Left renal pelvis (tissue), 4 donors: ENCODE data around the gene COPB2. TPM values are rescaled to one million over a fixed set of nuclear protein-coding genes. Genes with fewer than 3 reads are reported as not detected.

ENCODE experiments used
- DNase-seq, 4 donors: peaks; one replicate each; pipeline ENCODE4 v3.0.0-alpha.2; 2013; ENCODE audit warnings: low read depth in 4 of 4, low spot score in 3 of 4
- polyA plus RNA-seq, 4 donors: library from polyadenylated mRNA; unstranded; fragments of 120-200 nt; gene quantifications; one replicate each; pipeline ENCODE4 v1.2.1, GENCODE V29; 2013; ENCODE audit not compliant: insufficient read length in 4 of 4

COPB2 gene
- polyA plus RNA-seq, 4 donors = 143 to 174 (median 169) TPM

DNA sequence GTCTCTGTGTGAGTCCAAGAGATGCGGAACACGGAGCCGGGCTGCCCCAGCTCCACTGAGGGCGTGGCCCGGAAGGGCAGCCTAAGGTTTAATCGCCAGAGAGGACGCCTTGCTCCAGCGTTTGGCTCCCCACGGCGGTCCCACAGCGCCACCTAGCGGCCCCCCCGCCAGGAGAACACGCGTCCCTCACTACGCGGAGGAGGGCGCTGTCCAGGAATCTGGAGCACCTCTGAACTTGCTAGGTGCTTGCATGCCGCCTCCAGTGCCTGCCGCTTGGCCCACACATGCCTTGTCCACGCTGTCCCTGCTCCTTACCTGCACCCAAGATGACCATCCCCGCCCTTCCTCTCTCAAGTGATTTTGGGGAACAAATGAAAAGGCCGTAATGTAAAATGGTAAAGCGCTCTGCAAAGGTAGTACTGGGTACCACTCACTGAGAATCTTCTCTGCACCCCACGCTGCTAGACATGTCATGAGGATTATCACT is 60.0 kb downstream of the COPB2 start:
- DNase-seq = peak; percentile 25 to 60 (median 53)

DNA sequence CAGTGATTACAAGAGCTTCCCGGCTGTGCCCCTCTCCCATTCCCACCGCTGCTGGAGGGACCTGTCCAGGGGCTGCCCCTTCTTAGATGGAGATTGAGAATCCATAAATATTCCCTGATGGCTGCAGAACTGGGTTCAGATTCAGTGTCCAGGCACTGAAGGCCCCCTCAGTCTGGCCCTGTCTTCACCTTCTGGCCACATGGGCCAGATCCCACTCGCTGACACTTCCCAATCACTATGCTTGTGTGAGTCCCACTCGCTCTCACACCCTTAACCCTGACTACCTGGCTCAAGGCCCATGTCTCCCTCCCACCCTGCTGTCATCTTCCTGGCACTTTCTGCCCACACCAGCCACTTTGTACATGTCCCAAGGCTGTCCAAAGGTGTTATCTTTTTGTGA is 61.1 kb downstream of the COPB2 start:
- no peak for DNase-seq

DNA sequence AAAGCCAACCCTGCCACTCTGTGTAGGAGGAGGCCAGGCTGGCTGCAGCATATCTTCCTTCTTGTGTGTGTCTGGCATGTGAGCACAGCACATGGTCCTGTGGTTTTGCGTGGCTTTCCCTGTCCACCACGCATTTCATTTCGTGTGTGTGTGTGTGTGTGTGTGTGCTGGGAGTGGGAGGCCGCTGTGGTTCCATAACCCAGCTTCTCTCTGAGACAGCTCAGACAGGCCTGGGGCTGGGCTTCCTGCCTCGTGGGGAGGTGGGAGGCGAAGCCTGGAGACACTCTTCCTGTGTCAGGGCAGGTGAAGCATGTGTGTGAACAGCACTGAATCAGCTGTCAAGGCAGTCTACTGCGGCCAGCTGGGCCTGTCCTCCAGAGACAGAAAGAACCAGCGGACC is 61.6 kb downstream of the COPB2 start:
- no peak for DNase-seq

DNA sequence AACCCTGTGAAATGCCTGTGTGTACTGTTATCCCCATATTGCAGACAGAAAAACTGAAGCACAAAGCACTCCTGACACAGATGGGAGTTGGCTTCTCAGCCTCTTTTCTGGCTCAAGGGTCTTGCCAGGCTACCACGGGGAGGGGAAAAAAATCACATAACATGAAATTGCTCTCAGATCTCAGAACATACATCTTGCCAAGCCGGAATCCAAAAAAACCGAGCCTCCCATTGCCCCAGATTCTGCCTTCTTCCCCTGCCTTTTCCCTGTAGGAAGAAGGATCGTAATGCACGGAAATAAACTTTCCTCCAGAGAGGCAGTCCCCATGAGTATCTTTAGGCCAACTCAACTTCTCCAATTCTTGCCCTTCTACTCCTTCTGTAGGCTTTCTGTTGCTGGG is 62.2 kb downstream of the COPB2 start:
- no peak for DNase-seq

DNA sequence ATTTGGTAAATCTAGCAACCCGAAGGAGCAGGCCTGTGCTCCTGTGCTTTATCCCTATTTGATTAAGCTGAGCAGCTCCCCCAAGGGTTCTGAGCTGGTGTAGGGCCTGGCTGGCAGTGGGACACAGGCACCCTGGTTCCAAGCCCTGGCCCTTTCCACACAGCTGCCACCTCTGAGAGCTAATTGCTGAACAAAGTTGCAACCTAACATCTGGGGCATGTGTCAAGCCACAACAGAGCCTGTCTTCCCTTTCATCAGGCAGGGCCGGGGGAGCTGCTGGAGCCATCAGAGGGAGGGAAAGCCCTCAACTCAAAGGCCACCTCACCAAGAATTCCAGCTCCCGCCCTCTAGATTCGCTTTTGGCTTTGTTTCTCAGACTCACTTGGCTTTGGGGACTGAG is 62.7 kb downstream of the COPB2 start:
- DNase-seq = no peak

DNA sequence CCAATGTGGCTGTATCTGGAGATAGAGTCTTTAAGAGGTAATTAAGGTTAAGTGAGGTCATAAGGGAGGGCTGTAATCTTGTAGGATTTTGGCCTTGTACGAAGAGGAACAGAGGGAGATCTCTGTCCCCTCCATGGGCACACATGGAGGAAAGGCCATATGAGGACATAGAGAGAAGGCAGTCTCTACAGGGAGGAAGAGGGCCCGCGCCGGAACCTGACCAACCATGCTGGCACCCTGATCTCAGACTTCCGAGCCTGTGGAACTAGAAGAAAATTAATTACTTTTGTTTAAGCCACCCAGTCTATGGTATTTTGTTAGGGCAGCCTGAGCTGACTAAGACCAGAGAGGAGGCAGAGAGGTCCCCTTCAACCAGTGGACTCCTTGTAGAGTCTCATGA is 63.3 kb downstream of the COPB2 start:
- DNase-seq = no peak

DNA sequence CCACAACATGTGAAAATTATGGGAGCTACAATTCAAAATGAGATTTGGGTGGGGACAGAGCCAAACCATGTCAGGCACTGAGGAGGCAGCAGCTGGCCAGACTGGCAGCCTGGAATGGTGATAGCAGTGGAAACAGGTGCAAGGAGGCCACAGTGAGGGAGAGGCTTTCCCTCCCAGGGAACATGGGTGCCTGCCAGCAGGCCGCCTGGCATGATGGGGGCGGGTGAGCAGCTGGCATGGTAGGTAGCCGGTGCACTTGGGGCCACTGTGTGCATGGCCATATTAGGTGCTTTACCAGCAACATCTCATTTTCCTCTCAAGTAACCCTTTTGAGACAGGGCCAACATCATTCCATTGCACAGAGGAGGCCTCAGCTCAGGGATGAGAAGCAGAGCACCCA is 63.9 kb downstream of the COPB2 start:
- no peak for DNase-seq

DNA sequence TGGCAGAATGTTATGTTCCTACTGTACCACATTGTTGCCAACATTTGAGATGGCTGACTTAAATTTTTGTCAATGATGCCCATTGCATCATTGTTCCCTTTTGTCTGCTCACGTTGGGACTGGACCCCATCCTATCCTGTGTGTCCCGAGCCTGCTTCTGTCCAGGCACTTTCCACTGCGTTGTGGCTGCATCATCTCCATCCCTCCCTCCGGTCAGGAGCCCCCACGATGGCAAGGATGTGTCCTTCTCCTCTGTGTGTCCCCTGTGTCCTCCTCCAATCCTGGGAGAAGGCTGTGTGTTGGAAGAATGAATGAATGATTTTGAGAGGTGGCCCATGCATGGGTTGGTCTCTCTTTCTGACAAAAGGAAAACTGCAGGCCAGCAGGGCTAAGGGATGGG is 65.0 kb downstream of the COPB2 start:
- no peak for DNase-seq

DNA sequence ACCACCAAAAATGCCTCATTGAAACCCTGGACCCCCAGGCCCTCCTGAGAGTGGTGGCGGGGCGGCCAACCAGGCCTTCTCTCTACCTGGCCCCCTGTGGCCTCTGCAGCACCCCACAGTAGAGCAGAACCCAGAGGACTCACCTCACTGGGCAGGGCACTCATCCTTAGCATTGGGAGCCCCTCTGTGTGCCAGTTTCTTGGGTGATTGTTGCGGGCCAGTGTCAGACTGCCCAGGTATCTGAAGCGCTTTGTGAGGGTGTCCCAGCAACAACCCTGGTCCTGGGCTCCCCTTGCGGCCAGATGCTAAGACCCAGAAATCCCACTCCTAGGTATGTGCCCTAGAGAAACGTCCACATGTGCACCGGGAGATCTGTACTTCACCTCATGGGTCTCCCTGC is 66.3 kb downstream of the COPB2 start:
- no peak for DNase-seq

DNA sequence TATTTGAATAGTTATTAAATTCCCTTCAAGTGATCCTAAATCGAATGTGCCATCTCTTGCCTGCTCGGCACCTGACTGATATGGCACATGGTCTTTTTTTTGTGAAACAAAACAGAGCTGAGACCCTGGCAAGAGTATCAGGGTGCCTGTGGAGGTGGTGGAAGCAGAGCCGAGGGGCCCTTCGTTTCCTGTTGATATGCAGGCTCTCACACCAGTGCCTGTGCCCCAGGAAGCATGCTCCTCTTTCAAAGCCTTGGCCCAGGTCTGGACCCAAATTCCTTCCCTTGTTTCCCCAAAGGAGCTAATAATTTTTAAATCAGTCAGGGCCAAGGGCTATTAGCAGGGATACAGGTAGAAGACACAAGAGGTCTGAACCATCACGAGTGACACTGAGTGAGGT is 67.1 kb downstream of the COPB2 start:
- no peak for DNase-seq

DNA sequence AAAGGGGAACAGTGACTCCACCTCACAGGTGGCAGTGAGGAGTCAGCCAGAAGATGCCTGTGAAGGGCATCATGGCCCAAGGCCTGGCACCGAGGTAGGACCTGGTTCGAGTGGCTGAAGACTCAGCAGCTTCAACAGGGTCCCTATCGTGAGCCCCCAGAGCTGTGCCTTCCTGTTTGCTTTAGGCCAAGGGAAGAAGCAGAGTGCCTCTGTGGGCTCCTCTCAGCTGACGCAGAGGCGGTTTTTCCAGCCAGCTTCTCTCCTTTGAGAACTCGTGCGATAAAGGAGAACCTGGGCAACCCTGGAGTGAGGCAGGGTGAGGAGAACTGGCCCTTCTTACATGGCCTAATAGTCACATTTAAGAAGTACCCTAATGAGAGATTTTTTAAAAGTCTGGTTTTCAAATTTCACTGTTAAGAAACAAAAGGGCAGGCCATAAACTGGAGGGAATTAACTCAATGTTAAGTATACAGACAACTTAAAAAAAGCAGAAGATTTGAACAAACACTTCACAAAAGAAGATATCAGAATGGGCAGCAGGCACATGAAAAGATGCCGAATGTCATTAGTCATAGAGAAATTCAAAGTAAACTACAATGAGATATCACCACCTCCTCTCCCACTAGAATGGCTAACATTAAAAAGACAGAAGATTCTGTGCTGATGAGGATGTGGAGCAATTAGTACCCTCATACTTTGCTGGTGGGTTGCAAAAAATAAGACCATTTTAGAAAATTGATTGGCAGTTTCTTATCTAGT is 68.7 kb downstream of the COPB2 start:
- no peak for DNase-seq

DNA sequence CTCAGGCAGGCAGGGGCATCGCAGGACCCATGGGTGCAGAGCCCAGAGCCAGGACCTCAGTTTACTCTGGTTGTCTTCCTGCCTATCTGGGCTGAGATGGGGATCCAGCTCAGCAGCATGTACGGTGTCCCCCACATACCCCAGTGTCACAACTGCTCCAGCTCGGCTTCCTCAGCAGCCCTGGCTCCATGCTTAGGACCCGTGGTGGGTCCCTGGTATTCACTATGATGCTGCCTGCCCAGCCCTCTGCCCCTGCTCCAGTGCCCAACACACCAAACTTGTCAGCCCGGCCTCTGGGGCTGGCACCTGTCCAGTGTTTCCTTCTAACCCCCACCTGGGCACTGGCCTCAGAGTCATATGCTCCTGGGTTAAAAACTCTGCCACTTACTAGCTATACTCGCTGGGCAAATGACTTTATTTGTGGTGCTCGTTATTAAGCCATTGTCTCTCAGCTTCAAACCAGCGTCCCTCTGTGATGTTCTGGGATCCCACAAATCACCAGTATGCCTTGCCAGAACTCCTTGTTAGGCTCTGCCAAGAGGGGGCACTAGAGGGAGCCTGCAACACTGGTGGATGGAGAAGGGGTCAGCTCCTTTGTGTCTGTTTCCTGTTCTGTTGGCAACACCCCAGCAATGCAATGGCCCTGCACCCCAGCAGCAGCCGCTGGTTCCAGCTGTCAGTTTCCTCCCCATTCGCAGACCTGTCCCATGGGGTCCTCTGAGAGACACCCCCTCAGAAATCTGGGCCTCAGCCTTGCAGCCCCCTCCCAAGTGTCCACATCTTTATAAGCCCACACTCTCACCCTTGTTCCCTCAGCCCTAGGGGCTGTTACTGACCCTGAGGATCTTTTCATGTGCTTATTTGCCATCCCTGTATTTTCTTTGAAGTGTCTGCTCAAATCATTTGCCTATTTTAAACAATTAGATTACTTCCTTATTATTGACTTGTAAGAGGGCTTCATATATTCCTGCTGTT is 69.7 kb downstream of the COPB2 start:
- DNase-seq = no peak

DNA sequence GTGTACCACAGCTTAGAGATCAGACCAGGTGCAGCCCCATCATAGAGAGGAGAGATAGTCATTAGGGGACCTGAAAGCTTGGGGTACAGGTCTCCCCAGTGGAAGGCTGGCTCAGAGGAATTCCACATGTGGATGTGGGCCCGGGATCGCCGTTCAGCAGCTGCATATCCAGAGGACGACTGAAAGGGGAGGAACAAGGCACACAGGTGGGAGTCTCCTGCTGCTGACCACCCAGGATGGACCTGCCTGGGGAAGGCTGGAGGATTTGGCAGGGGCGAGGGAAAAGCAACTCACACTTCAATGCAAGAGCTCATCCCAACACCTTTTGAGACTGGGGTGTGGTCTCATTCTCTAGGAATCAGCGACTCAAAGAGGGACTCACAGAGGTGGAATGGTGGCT is 70.6 kb downstream of the COPB2 start:
- no peak for DNase-seq

DNA sequence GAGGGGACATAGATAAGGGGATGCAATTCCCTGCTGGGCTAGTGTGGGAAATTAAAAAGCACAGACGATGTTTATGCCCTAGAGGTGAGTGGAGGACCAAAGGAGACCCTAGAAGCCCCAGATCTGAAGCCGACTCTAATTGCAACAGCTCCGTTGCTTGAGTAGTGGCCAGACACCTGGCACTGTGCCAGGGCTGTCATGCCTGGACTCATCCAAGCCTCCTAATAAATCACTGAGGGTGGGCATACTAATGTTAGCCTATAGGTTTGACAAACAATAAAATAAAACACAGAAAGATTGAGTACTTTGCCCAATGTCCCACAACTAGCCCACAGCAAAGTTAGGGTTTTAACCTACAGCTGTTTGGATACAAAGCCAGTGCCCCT is 71.0 kb downstream of the COPB2 start:
- no peak for DNase-seq

DNA sequence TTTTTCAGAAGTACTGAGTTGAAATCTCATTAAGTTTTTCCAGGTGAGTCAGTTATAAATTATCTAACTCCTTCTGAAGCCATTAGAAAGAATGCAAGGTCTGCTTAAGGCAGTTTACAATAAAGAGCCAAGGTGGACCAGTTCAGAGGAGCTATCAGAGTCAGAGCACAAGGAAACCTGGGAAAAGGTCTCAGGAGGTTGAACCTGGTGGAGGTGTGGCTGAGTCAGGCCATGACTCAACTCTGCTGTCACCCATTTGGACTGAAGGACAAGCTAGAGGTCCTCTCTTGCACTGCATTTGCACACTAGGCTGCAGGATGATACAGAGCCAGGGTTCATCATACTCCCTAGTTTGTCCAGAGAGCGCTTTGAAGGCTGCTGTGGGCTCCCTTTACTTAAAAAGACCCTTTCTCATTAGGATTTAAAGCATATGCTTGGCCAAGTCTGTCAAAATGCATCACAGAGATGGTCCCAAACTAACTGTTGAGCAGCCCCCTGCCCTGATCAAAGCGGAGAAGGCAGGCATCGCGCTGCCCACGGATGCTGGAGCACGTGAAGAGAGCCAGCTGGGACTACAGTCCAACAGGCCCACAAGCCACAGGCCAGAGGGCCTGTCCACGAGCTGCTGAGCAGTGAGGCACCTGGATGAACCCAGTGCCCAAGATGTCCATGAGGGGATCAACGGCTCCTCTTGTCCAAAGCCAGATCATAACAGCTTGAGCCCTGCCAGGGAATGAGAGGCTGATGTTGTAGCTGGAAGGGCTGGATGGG is 71.6 kb downstream of the COPB2 start:
- DNase-seq = no peak

DNA sequence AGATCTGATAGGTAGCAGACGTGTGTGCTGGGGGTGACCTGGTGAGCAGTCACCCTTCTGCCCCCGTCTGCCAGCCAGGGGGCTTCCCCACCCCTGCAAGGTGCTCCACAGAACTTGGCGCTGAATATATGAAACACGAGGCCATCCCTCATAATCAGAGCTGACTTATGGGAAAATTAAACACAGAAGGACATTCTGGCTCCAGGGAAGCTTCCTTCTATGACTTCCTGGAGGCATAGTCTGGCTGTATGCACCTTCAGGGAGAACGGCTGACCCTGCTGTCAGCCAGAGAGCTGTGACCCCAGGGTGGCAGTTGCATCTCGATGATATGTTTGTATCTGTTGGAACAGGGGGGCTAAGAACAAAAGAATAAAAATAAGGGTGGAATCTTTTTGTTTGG is 72.2 kb downstream of the COPB2 start:
- no peak for DNase-seq

DNA sequence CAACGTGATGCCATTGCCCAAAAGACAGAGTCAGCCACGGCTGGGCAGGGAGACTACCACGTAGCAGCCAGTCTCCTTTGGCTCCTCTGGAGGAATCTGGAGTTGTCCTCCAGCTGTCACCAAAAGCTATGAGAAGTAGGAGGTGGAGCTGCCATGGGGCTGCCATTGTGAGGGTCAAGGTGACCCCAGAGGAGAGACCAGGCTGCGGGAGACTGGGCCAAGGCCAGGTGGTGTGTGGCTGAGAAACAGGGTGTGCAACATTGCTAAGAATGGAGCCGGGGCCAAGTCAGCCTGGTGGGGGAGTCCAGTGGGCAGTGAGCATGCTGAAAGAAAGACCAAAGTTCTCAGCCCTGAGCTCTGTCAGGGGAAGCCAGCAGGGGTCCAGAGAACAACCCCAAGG is 75.5 kb downstream of the COPB2 start:
- no peak for DNase-seq

DNA sequence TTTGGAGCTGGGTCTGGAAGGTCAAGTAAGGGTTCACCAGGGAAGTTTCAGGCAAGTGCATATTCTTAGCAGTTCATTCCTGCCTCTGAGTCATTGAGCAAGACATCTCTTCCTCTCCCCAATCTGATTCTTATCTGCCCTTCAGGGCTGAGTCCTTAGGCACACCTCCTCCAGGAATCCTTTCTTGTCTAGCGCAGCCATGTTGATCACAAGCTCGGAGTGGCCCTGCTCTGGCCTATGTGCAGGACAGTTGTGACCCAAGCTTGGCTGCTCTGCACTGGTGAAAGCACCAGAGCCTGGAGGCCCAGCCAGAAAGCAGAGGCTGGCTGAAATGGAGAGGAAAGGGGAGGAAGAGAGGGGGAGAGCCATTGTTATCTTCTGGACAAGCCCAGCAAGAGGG is 76.5 kb downstream of the COPB2 start:
- DNase-seq = no peak

DNA sequence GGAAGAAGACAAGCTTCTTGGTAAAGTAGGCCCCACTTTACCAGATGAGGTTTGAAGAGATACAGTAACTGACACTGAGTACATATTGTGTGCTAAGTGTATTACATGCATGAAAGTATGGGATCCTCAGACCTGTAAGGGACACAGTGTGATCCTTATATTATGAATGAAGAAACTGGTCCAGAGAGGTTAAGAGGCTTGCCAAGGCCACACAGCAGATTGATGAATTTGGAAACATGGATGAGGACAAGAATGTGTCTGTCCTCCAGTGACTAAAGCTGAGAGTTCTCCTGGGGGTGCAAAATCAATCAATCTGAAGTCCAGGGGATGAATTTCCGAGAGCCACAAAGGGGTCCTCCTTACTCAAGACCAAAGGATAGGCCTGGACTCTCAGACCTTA is 77.0 kb downstream of the COPB2 start:
- DNase-seq = no peak

DNA sequence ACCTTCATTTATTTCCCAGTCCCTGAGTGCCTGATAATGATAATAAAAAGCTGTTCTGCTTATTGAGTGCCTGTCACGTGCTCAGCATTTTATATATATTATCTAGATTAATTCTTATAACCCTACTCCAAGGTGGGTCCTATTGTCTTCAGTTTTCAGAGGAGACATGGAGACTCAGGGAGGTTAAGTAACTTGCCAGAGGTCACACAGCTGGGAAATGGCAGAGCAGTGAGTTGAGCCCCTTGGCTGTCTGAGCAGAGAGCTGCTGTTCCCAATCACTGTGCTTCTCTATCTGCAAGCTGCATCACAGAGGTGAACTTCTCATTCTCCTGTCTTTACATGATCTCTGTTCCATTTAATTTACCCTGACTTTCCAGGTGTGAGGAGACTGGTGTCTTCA is 77.9 kb downstream of the COPB2 start:
- no peak for DNase-seq

DNA sequence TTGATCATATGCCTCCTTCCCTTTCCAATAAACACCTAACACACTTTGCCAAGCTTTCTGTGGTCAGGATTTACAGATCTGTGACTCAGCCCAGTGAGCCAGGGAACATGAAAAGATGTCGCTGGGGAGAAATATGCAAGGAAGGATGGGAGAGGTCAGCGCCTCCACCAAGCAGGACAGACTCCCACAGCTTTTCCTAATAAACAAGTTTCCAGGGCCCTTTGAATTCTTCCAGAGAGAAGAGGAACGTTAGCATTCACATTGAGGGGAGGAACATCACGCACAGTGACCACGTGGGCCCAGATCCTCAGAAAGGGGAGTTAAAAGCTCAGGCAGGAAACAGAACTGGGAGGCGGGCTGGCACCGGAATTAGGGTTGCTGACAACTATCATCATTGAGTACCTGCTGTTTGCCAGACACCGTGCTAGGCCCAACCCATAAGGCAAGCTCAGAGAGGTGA is 78.9 kb downstream of the COPB2 start:
- DNase-seq = no peak
